NCI-H2107 (cell line): Measurements from ENCODE around the gene DPP10.

Experiments
- DNase-seq: peaks from one replicate; lab custom pipeline; 2025; lab: John Stamatoyannopoulos, UW

DPP10 gene

GRCh38 chr2:115161081-115161770 is 718.8 kb downstream of the DPP10 start:
- peak; percentile 31 for DNase-seq

- DNase-seq, result peak; percentile 36
Measured at GRCh38 chr2:115161771-115162493, 719.5 kb downstream of the DPP10 start.

GRCh38 chr2:115162494-115163293 is 720.3 kb downstream of the DPP10 start:
- DNase-seq, result no peak

GRCh38 chr2:115163572-115163971 is 721.1 kb downstream of the DPP10 start:
- peak; percentile 7 for DNase-seq

GRCh38 chr2:115165529-115166109 is 723.2 kb downstream of the DPP10 start:
- DNase-seq, result peak; percentile 18

GRCh38 chr2:115168457-115168856 is 726.0 kb downstream of the DPP10 start:
- DNase-seq, result no peak

GRCh38 chr2:115169814-115170213 is 727.4 kb downstream of the DPP10 start:
- no peak for DNase-seq

- DNase-seq, result no peak
Measured at GRCh38 chr2:115171751-115172150, 729.3 kb downstream of the DPP10 start.

GRCh38 chr2:115174651-115175050 is 732.2 kb downstream of the DPP10 start:
- no peak for DNase-seq

GRCh38 chr2:115183144-115183543 is 740.7 kb downstream of the DPP10 start:
- no peak for DNase-seq

GRCh38 chr2:115190459-115190858 is 748.0 kb downstream of the DPP10 start:
- no peak for DNase-seq

GRCh38 chr2:115194623-115195022 is 752.2 kb downstream of the DPP10 start:
- DNase-seq, result no peak

GRCh38 chr2:115196587-115196986 is 754.1 kb downstream of the DPP10 start:
- no peak for DNase-seq

GRCh38 chr2:115199966-115200365 is 757.5 kb downstream of the DPP10 start:
- no peak for DNase-seq

- DNase-seq, result no peak
Measured at GRCh38 chr2:115201386-115201785, 758.9 kb downstream of the DPP10 start.

- no peak for DNase-seq
Measured at GRCh38 chr2:115208493-115209164, 766.2 kb downstream of the DPP10 start.

GRCh38 chr2:115214050-115214449 is 771.6 kb downstream of the DPP10 start:
- no peak for DNase-seq

- DNase-seq, result no peak
Measured at GRCh38 chr2:115219296-115219695, 776.9 kb downstream of the DPP10 start.

GRCh38 chr2:115234186-115234585 is 791.7 kb downstream of the DPP10 start:
- DNase-seq, result no peak

GRCh38 chr2:115234737-115235136 is 792.3 kb downstream of the DPP10 start:
- DNase-seq, result no peak

GRCh38 chr2:115248066-115248465 is 805.6 kb downstream of the DPP10 start:
- DNase-seq, result no peak

- no peak for DNase-seq
Measured at GRCh38 chr2:115277366-115277765, 834.9 kb downstream of the DPP10 start.
